Pancreas (tissue), 10 donors: ENCODE measurements around the gene SRRM4. TPM values are rescaled to one million over a fixed set of nuclear protein-coding genes. Genes with fewer than 3 reads are reported as not detected.

Experiments used
- ATAC-seq, 4 donors: fragments of 200-7000 bp; cut with Tn5 transposase; one replicate each; pipeline versions ENCODE4 v1.8.0 to v1.9.1; 2020; ENCODE audit warnings: mild to moderate bottlenecking in 4 of 4, moderate library complexity in 4 of 4
- DNase-seq, 6 donors: peaks; one replicate each; pipeline ENCODE4 v3.0.0-alpha.2; 2020
- FAIRE-seq: peaks from 2 replicates; lab custom pipeline; 2012; peaks lifted over from hg19 to GRCh38; lab: Jason Lieb, UNC
- H3K27ac ChIP-seq, 4 donors: fragments of 200-600 bp; sonication (generic); 1 replicate in 3 of 4; 2 replicates in 1 of 4; pipeline versions ENCODE4 v1.5.0 to v1.8.0; 2020
- H3K27me3 ChIP-seq, 4 donors: fragments of 200-600 bp; one replicate each; pipeline ENCODE4 v1.8.0; 2021
- H3K36me3 ChIP-seq, 3 donors: fragments of 200-600 bp; sonication (generic) in 1 of 3; one replicate each; pipeline versions ENCODE4 v1.5.0 to v1.8.0; 2020 to 2021
- H3K4me1 ChIP-seq, 3 donors: fragments of 200-600 bp; one replicate each; pipeline ENCODE4 v1.8.0; 2021
- H3K4me3 ChIP-seq, 4 donors: fragments of 200-600 bp; sonication (generic) in 2 of 4; one replicate each; pipeline versions ENCODE4 v1.5.0 to v1.8.0; 2020 to 2021
- H3K9me3 ChIP-seq, 4 donors: fragments of 200-600 bp; one replicate each; pipeline ENCODE4 v1.8.0; 2021
- WGBS, 2 donors: extraction: QIAGEN DNeasy Blood & Tissue Kit; methylation state at CpG; one replicate each; pipeline ENCODE4 v1.1.7; 2013; 5-methylcytosine and 5-hydroxymethylcytosine counted together
- intact Hi-C, 3 donors: fragments of 100-400 bp; cut with DNase I; formaldehyde crosslinking; loops; one replicate each; pipeline versions ENCODE4 v1.11.1 to v1.14.2; 2022
- polyA plus RNA-seq, 2 donors: library from polyadenylated mRNA; stranded (reverse); fragments of 200-250 nt; gene quantifications; one replicate each; pipeline ENCODE4 v1.2.3, GENCODE V29; 2013
- total RNA-seq, 6 donors: library from RNA; stranded (reverse); fragmentation: NEBNext Ultra II Directional in 4 of 6; extraction: Animal tissue kit (Norgen Biotek cat#: 25700) in 4 of 6; gene quantifications; one replicate each; pipeline versions ENCODE4 v1.2.1 to v1.2.4, GENCODE V29; 2021 to 2023
- TF ChIP-seq, protein P1 (sequence below), 4 donors: fragments of 200-600 bp; sonication (generic) in 3 of 4; IDR thresholded peaks; one replicate each; pipeline versions ENCODE4 v1.5.0 to v1.8.0; 2021; ENCODE audit warnings: antibody characterized with exemption in 4 of 4
- donor health status: healthy with polysubstance abuse.
- donor health status: DM: no; HTN: no; CAD: no; lungs with moderate emphysema.
- donor health status: DM: no; HTN: no; CAD: no.
- donor health status: control.
- donor health status: control.
- donor health status: Bipolar disorder and iron deficiency.
- donor health status: DM: yes; HTN: yes; CAD: no.
- donor health status: DM: no; HTN: no; CAD: no.
- donor health status: DM: no; HTN: no; CAD: no.
- donor health status: DM: yes; HTN: yes; CAD: no.

SRRM4 gene
- total and polyA plus RNA-seq, 8 donors = 0.02 TPM; not detected in 7

DNA sequence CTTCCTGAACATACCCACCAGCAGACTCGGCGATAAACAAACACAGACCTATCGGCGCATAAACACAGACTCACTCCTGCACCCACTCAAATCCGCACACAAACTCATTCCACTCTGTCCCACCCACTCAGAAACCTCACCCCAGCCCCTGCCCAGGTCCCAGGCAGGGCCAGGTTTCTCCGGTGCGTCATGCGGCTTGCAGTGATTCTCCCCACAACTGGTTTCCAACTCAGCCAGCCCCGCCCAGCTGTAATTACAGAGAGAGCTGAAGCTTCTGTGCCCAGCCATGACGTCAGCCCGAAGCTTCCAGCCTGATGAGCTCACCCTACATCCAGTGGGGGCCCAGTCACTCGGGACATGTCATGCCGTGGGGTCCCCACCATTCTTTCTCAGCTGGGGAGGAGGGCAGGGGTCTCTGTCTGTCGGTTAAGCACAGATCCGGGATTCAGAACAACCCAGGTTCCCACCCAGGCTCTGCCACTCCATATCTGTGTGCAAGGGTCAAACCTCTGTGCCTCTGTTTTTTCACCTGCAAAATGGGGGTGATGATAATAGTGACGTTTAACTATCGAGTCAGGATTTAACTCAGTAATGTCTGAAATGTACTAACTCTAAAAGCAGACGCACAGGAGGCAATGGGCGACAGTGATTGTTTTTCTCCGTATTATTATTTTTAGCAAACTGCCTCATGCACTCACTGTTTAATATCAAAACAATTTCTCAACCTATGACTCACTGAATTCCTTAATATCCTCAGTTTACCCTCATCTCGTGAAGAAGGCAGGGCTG, 195.1 kb downstream of the SRRM4 start:
- H3K36me3 ChIP-seq = no peaks in the 10 kb centered on the region
- TF ChIP-seq, protein P1, sequence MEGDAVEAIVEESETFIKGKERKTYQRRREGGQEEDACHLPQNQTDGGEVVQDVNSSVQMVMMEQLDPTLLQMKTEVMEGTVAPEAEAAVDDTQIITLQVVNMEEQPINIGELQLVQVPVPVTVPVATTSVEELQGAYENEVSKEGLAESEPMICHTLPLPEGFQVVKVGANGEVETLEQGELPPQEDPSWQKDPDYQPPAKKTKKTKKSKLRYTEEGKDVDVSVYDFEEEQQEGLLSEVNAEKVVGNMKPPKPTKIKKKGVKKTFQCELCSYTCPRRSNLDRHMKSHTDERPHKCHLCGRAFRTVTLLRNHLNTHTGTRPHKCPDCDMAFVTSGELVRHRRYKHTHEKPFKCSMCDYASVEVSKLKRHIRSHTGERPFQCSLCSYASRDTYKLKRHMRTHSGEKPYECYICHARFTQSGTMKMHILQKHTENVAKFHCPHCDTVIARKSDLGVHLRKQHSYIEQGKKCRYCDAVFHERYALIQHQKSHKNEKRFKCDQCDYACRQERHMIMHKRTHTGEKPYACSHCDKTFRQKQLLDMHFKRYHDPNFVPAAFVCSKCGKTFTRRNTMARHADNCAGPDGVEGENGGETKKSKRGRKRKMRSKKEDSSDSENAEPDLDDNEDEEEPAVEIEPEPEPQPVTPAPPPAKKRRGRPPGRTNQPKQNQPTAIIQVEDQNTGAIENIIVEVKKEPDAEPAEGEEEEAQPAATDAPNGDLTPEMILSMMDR (IDR thresholded peaks at IDR 0.05) = no peak
- FAIRE-seq = no peak
- peak in 5 of 6 donors; percentile 45 to 67 (median 61) for DNase-seq
- peaks cover 0 to 5% (median 0%) of the 10 kb centered on the region in 3 donors for H3K4me1 ChIP-seq
- ATAC-seq = peak in 3 of 4 donors; percentile 22 to 53 (median 42)
- peaks cover 0 to 5% (median 0%) of the 10 kb centered on the region in 4 donors for H3K27me3 ChIP-seq
- no peak overlapping the region for H3K27ac ChIP-seq
- no peaks in the 10 kb centered on the region for H3K9me3 ChIP-seq
- intact Hi-C loops = no loop called here
- 36 to 37% methylated on average over 21 of the region's 21 CpGs for WGBS, 2 donors
- H3K4me3 ChIP-seq = no peak overlapping the region

DNA sequence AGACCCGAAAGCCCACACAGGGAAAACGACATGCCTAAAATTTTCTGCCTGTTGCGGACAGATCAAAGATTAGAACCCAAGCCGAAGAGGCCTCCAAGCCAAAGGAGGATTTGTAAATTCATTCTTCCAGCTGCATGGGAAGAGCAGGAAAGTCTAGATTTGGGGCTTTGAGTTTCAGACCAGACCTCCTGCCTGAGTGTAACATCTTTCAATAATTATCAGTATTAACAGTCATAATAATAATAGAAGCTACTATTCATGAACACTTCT, 195.7 kb downstream of the SRRM4 start:
- Histone ChIP-seq H3K36me3 (no peaks in the 10 kb centered on the region), H3K27me3 (peaks cover 0 to 5% (median 0%) of the 10 kb centered on the region in 4 donors), H3K4me1 (peaks cover 0 to 5% (median 0%) of the 10 kb centered on the region in 3 donors), H3K9me3 (no peaks in the 10 kb centered on the region), H3K27ac (no peak overlapping the region), H3K4me3 (no peak overlapping the region)
- 80 to 89% methylated on average over 4 of the region's 4 CpGs for WGBS, 2 donors
- TF ChIP-seq, protein P1 (IDR thresholded peaks at IDR 0.05) = no peak
- DNase-seq (no peak), FAIRE-seq (no peak), ATAC-seq (no peak)
- intact Hi-C loops = no loop called here

DNA sequence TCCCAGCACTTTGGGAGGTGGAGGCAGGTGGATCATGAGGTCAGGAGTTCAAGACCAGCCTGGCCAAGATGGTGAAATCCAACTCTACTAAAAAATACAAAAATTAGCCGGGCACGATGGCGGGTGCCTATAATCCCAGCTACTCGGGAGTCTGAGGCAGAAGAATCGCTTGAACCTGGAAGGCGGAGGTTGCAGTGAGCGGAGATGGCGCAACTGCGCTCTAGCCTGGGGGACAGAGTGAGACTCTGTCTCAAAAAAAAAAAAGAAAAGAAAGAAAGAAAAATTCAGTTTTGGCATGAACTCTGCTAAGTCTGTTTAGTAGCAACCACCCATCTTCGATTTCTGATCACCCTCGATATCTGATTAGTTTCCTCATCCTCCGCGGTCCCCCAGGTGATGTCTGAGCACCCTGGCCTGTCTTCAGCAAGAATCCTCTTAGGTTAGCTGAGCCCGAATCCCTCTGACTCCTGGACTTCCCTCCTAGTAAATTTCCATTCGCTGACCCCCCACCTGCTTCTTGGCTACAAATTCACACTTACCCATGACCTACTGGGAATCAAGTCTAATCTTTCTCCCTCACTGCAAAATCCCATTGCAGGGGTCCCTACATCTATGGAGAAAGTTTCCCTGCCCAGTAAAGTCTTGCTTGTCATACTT, 196.5 kb downstream of the SRRM4 start:
- Histone ChIP-seq H3K36me3 (no peaks in the 10 kb centered on the region), H3K9me3 (no peaks in the 10 kb centered on the region), H3K27me3 (peaks cover 0 to 5% (median 0%) of the 10 kb centered on the region in 4 donors), H3K4me3 (no peak overlapping the region), H3K4me1 (peaks cover 0 to 5% (median 0%) of the 10 kb centered on the region in 3 donors), H3K27ac (peak overlapping the region in 3 of 4 donors; percentile 62 to 91 (median 89))
- intact Hi-C loops = no loop called here
- ATAC-seq (no peak), FAIRE-seq (no peak), DNase-seq (no peak)
- WGBS, 2 donors = 90% methylated on average over 15 of the region's 15 CpGs
- TF ChIP-seq, protein P1 (IDR thresholded peaks at IDR 0.05) = no peak

DNA sequence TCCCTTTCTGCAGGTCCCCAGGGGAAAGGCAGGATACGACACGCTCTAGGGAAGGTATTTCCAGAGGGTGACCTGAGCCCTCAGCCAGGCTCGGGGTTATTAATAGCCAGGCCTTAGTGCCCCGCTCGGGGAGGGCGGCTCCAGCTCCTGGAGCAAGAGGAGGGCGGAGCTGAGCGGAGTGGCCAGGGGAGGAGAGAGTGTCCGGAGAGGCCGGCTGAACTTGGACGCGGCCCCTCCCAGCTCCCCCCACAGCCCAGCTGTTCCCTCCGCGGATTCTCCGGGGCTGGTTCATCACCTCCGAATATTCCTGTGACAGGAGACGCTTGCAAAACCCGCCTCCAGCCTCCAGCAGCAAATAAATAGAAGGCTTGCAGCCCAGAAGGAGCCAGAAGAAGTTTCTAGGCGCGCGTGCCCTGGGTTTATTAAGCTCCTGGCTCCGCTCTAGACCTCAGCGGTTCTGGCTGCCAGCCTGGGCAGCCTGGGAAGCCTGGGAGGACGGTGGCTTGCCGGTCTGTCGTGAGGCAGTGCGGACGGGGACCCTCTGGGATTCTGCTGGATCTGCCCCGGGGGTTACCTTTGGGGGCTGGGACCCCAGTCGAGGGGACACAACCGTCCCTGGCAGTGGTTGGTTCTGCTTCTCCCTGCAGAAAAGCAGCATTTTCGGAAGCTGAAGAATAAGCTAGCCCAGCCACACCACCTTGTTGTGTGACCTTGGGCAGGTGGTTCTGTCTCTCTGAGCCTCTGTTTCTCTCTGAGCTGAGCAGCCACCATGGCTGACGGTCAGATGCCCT, 197.4 kb downstream of the SRRM4 start, which contains the start of gene HSPB8:
Gene HSPB8, plus strand, starts transcription at position 388 of the 791 bp plus-strand sequence. Its CDS starts 382 bp downstream, at position 770.
- DNase-seq = peak; percentile 69 to 88 (median 79)
- peak within 1 kb of the TSS; percentile 62 to 91 (median 86) for H3K27ac ChIP-seq
- intact Hi-C loops = no loop called here
- H3K9me3 ChIP-seq = no peaks in the 10 kb centered on the region
- TF ChIP-seq, protein P1 (IDR thresholded peaks at IDR 0.05) = no peak
- no peaks in the 10 kb centered on the region for H3K36me3 ChIP-seq
- peak; percentile 83 to 88 (median 86) for ATAC-seq
- H3K27me3 ChIP-seq = peaks cover 0 to 5% (median 0%) of the 10 kb centered on the region in 4 donors
- peaks cover 0 to 5% (median 0%) of the 10 kb centered on the region in 3 donors for H3K4me1 ChIP-seq
- no peak for FAIRE-seq
- peak within 1 kb of the TSS in 3 of 4 donors; percentile 11 to 49 (median 29) for H3K4me3 ChIP-seq
- WGBS, 2 donors = 2% methylated on average over 32 to 33 of the region's 33 CpGs
